Activated naive CD4-positive, alpha-beta T cell treated with anti-CD3 and anti-CD28 coated beads for 36 hours (primary cell): ENCODE results near the gene TRMT112. TPM values are rescaled to one million over a fixed set of nuclear protein-coding genes. Genes with fewer than 3 reads are reported as not detected.
A peak's percentile ranks its signal among the peaks of the same experiment; 100 is the strongest.

ENCODE experiments used
- CTCF ChIA-PET: fragments of 350-600 bp; sonication (Branson Sonifier 250); formaldehyde crosslinking; loops from one replicate; lab custom pipeline; 2021; ENCODE audit warnings: antibody characterized with exemption; lab: Charles Lee
- DNase-seq: peaks from one replicate; pipeline ENCODE4 v3.0.0-alpha.2; 2020
- H3K27ac Mint-ChIP-seq: one replicate; pipeline ENCODE4 v1.8.0; 2021; ENCODE audit warnings: mild to moderate bottlenecking, mixed read lengths
- H3K27me3 Mint-ChIP-seq: one replicate; pipeline ENCODE4 v1.8.0; 2021; ENCODE audit warnings: low read depth, mixed read lengths
- H3K36me3 Mint-ChIP-seq: one replicate; pipeline ENCODE4 v1.8.0; 2021; ENCODE audit warnings: low read depth, mixed read lengths
- H3K4me1 Mint-ChIP-seq: one replicate; pipeline ENCODE4 v1.8.0; 2021; ENCODE audit warnings: low read depth, mixed read lengths
- H3K4me3 Mint-ChIP-seq: one replicate; pipeline ENCODE4 v1.8.0; 2021; ENCODE audit warnings: mild to moderate bottlenecking, moderate library complexity, mixed read lengths
- H3K9me3 Mint-ChIP-seq: one replicate; pipeline ENCODE4 v1.8.0; 2021; ENCODE audit warnings: mixed read lengths
- intact Hi-C: fragments of 100-400 bp; cut with micrococcal nuclease; formaldehyde crosslinking; loops from one replicate; pipeline ENCODE4 v1.15.1; 2023
- total RNA-seq, 2 experiments: library from RNA; stranded (reverse); gene quantifications; one replicate each; pipeline ENCODE4 v1.2.3, GENCODE V29; 2021

The TRMT112 gene
- total RNA-seq, 2 experiments from 2014 or later = 241 to 261 TPM

- no peak overlapping the region for H3K4me3 Mint-ChIP-seq
- H3K27ac Mint-ChIP-seq = no peak overlapping the region
- H3K27me3 Mint-ChIP-seq = peaks cover 66% of the 10 kb centered on the region
- H3K9me3 Mint-ChIP-seq = no peaks in the 10 kb centered on the region
- CTCF ChIA-PET = interaction anchor here (0.8 to 1.0 kb wide), 2 partner anchors 10 kb away, joined by 3 read pairs; no protein-coding TSS in a partner anchor
- DNase-seq = no peak
- no peaks in the 10 kb centered on the region for H3K36me3 Mint-ChIP-seq
- intact Hi-C loops = no loop called here
- peaks cover 14% of the 10 kb centered on the region for H3K4me1 Mint-ChIP-seq
Observed at GRCh38 chr11:64294774-64295173, 22.6 kb downstream of the TRMT112 start.

GRCh38 chr11:64292460-64293254 is 24.7 kb downstream of the TRMT112 start:
- CTCF ChIA-PET = interaction anchor here (0.6 to 1.4 kb wide), 6 partner anchors 9 to 298 kb away, joined by 3 to 4 read pairs (median 3); no protein-coding TSS in a partner anchor
- no peak overlapping the region for H3K4me3 Mint-ChIP-seq
- no peak overlapping the region for H3K27ac Mint-ChIP-seq
- H3K36me3 Mint-ChIP-seq = no peaks in the 10 kb centered on the region
- H3K27me3 Mint-ChIP-seq = peaks cover 49% of the 10 kb centered on the region
- H3K9me3 Mint-ChIP-seq = no peaks in the 10 kb centered on the region
- intact Hi-C loops = no loop called here
- peaks cover 8% of the 10 kb centered on the region for H3K4me1 Mint-ChIP-seq
- no peak for DNase-seq

GRCh38 chr11:64291752-64292459 is 25.5 kb downstream of the TRMT112 start:
- peaks cover 42% of the 10 kb centered on the region for H3K27me3 Mint-ChIP-seq
- intact Hi-C loops = no loop called here
- CTCF ChIA-PET = interaction anchor here (1.3 to 1.9 kb wide), 4 partner anchors 10 to 13 kb away, joined by 3 to 5 read pairs (median 4); partner anchors contain the start of gene ESRRA
- DNase-seq = no peak
- H3K27ac Mint-ChIP-seq = no peak overlapping the region
- no peaks in the 10 kb centered on the region for H3K36me3 Mint-ChIP-seq
- no peaks in the 10 kb centered on the region for H3K9me3 Mint-ChIP-seq
- H3K4me3 Mint-ChIP-seq = no peak overlapping the region
- peaks cover 5% of the 10 kb centered on the region for H3K4me1 Mint-ChIP-seq

- Mint-ChIP-seq H3K4me3 (peak within 1 kb of the TSS; percentile 47), H3K9me3 (no peaks in the 10 kb centered on the region), H3K4me1 (peaks cover 11% of the 10 kb centered on the region), H3K27me3 (peaks cover 36% of the 10 kb centered on the region), H3K36me3 (no peaks in the 10 kb centered on the region), H3K27ac (no peak within 1 kb of the TSS)
- CTCF ChIA-PET = interaction anchor here (1.9 kb wide), 1 partner anchor 13 kb away, joined by 5 read pairs; the partner anchor contains the start of gene ESRRA
- no peak for DNase-seq
- intact Hi-C loops = no loop called here
Observed at GRCh38 chr11:64291262-64291751, 26.1 kb downstream of the TRMT112 start, which contains the start of gene KCNK4. KCNK4 (plus strand) TSS chr11:64291302; CDS start chr11:64293019, 1,717 bp downstream.

- Mint-ChIP-seq H3K27ac (no peak overlapping the region), H3K4me3 (peak overlapping the region; percentile 47), H3K9me3 (no peaks in the 10 kb centered on the region), H3K4me1 (peaks cover 12% of the 10 kb centered on the region), H3K27me3 (peaks cover 30% of the 10 kb centered on the region), H3K36me3 (no peaks in the 10 kb centered on the region)
- CTCF ChIA-PET = interaction anchor here (1.3 to 1.9 kb wide), 3 partner anchors 11 to 40 kb away, joined by 3 to 9 read pairs (median 5); partner anchors contain the start of gene ESRRA
- no peak for DNase-seq
- intact Hi-C loops = no loop called here
Observed at GRCh38 chr11:64290352-64291261, 26.8 kb downstream of the TRMT112 start.

- H3K27me3 Mint-ChIP-seq = peaks cover 19% of the 10 kb centered on the region
- H3K27ac Mint-ChIP-seq = no peak overlapping the region
- no peaks in the 10 kb centered on the region for H3K9me3 Mint-ChIP-seq
- no peak for DNase-seq
- no peak overlapping the region for H3K4me3 Mint-ChIP-seq
- intact Hi-C loops = no loop called here
- CTCF ChIA-PET = interaction anchor here (1.3 to 1.9 kb wide), 3 partner anchors 12 to 38 kb away, joined by 3 to 9 read pairs (median 4); no protein-coding TSS in a partner anchor
- no peaks in the 10 kb centered on the region for H3K36me3 Mint-ChIP-seq
- peaks cover 12% of the 10 kb centered on the region for H3K4me1 Mint-ChIP-seq
Observed at GRCh38 chr11:64289002-64289564, 28.3 kb downstream of the TRMT112 start.

- no peak overlapping the region for H3K27ac Mint-ChIP-seq
- peaks cover 15% of the 10 kb centered on the region for H3K4me1 Mint-ChIP-seq
- H3K27me3 Mint-ChIP-seq = peaks cover 17% of the 10 kb centered on the region
- no peak overlapping the region for H3K4me3 Mint-ChIP-seq
- DNase-seq = no peak
- CTCF ChIA-PET = interaction anchor here (1.3 to 1.5 kb wide), 2 partner anchors 12 to 16 kb away, joined by 3 to 4 read pairs; partner anchors contain the start of gene CATSPERZ
- no peaks in the 10 kb centered on the region for H3K9me3 Mint-ChIP-seq
- H3K36me3 Mint-ChIP-seq = no peaks in the 10 kb centered on the region
- intact Hi-C loops = no loop called here
Observed at GRCh38 chr11:64288353-64288750, 29.0 kb downstream of the TRMT112 start.

- Mint-ChIP-seq H3K4me3 (no peak overlapping the region), H3K9me3 (no peaks in the 10 kb centered on the region), H3K36me3 (peaks cover 2% of the 10 kb centered on the region), H3K27me3 (peaks cover 12% of the 10 kb centered on the region), H3K4me1 (peaks cover 17% of the 10 kb centered on the region), H3K27ac (no peak overlapping the region)
- no peak for DNase-seq
- intact Hi-C loops = no loop called here
- CTCF ChIA-PET = interaction anchor here (0.6 to 1.5 kb wide), 3 partner anchors 13 to 17 kb away, joined by 3 to 4 read pairs (median 3); partner anchors contain the start of gene CATSPERZ
Observed at GRCh38 chr11:64287676-64288352, 29.5 kb downstream of the TRMT112 start.

- peaks cover 19% of the 10 kb centered on the region for H3K4me1 Mint-ChIP-seq
- DNase-seq = no peak
- H3K9me3 Mint-ChIP-seq = no peaks in the 10 kb centered on the region
- H3K27me3 Mint-ChIP-seq = peaks cover 8% of the 10 kb centered on the region
- H3K4me3 Mint-ChIP-seq = peak overlapping the region; percentile 71
- peak overlapping the region; percentile 22 for H3K27ac Mint-ChIP-seq
- CTCF ChIA-PET = interaction anchor here (1.0 kb wide), 2 partner anchors 16 to 17 kb away, joined by 3 read pairs; no protein-coding TSS in a partner anchor
- H3K36me3 Mint-ChIP-seq = peaks cover 4% of the 10 kb centered on the region
- intact Hi-C loops = no loop called here
Observed at GRCh38 chr11:64286801-64287159, 30.6 kb downstream of the TRMT112 start.

- Mint-ChIP-seq H3K4me3 (peak overlapping the region; percentile 71), H3K9me3 (no peaks in the 10 kb centered on the region), H3K27ac (peak overlapping the region; percentile 22), H3K27me3 (peaks cover 7% of the 10 kb centered on the region), H3K4me1 (peaks cover 21% of the 10 kb centered on the region), H3K36me3 (peaks cover 4% of the 10 kb centered on the region)
- peak; percentile 44 for DNase-seq
- CTCF ChIA-PET = interaction anchor here (1.0 to 3.1 kb wide), 5 partner anchors 15 to 48 kb away, joined by 3 to 12 read pairs (median 3); no protein-coding TSS in a partner anchor
- intact Hi-C loops = loop anchor here (1.0 to 2.0 kb wide), 5 partner anchors 16 to 79 kb away; partner anchors contain the start of genes ESRRA, FKBP2 and PRDX5
Observed at GRCh38 chr11:64285885-64286800, 31.2 kb downstream of the TRMT112 start.
